Stimulated activated CD8-positive, alpha-beta memory T cell treated with anti-CD3 and anti-CD28 coated beads, Interleukin-7, amount 100 ng/mL, for 24 hours (primary cell): ENCODE data around the gene ICA1.
"Not testable (repeated sequence)": the region's sequence is repeated elsewhere in the genome, so short reads cannot be mapped to it uniquely, and the experiment has no call there.

Experiments used
- DNase-seq: peaks from one replicate; pipeline ENCODE4 v3.0.0-alpha.2; 2020; ENCODE audit warnings: low read depth

Gene ICA1

GRCh38 chr7:8263048-8263447, 1.1 kb upstream of the ICA1 start:
- no peak for DNase-seq

GRCh38 chr7:8260871-8261694, 884 bp downstream of the ICA1 start:
- DNase-seq, result no peak

- no peak for DNase-seq
Observed at GRCh38 chr7:8259586-8260222, 2.3 kb downstream of the ICA1 start.

- no peak for DNase-seq
Observed at GRCh38 chr7:8258734-8259133, 3.2 kb downstream of the ICA1 start.

GRCh38 chr7:8258166-8258565, 3.8 kb downstream of the ICA1 start:
- DNase-seq, result no peak

- no peak for DNase-seq
Observed at GRCh38 chr7:8255680-8256655, 6.0 kb downstream of the ICA1 start.

GRCh38 chr7:8254667-8255066, 7.3 kb downstream of the ICA1 start:
- no peak for DNase-seq

GRCh38 chr7:8254215-8254614, 7.8 kb downstream of the ICA1 start:
- DNase-seq, result no peak

GRCh38 chr7:8251195-8251594, 10.8 kb downstream of the ICA1 start:
- DNase-seq, result no peak

GRCh38 chr7:8250547-8250946, 11.4 kb downstream of the ICA1 start:
- DNase-seq, result no peak

- no peak for DNase-seq
Observed at GRCh38 chr7:8249121-8249520, 12.8 kb downstream of the ICA1 start.

- DNase-seq, result no peak
Observed at GRCh38 chr7:8246020-8246419, 15.9 kb downstream of the ICA1 start.

- DNase-seq, result not testable (repeated sequence)
Observed at GRCh38 chr7:8245032-8245431, 16.9 kb downstream of the ICA1 start.

GRCh38 chr7:8243059-8243458, 18.9 kb downstream of the ICA1 start:
- DNase-seq, result not testable (repeated sequence)

GRCh38 chr7:8239702-8240362, 22.1 kb downstream of the ICA1 start:
- DNase-seq, result not testable (repeated sequence)

- DNase-seq, result no peak
Observed at GRCh38 chr7:8236780-8237407, 25.1 kb downstream of the ICA1 start.

GRCh38 chr7:8232999-8233847, 28.7 kb downstream of the ICA1 start:
- no peak for DNase-seq

- no peak for DNase-seq
Observed at GRCh38 chr7:8229927-8230326, 32.0 kb downstream of the ICA1 start.

GRCh38 chr7:8228766-8229674, 32.9 kb downstream of the ICA1 start:
- DNase-seq, result no peak
